Glutamatergic neuron (in vitro differentiated cells): ENCODE data around the gene KCNC4. TPM values are rescaled to one million over a fixed set of nuclear protein-coding genes. Genes with fewer than 3 reads are reported as not detected.

Source experiments
- DNase-seq: peaks from one replicate; pipeline ENCODE4 v3.0.0; 2022
- H3K27ac Mint-ChIP-seq: one replicate; pipeline ENCODE4 v1.8.0; 2020; ENCODE audit warnings: mild to moderate bottlenecking, mixed read lengths, inconsistent platforms; ENCODE audit not compliant: unreplicated experiment
- H3K27me3 Mint-ChIP-seq: one replicate; pipeline ENCODE4 v1.8.0; 2020; ENCODE audit warnings: mild to moderate bottlenecking, moderate library complexity, mixed read lengths, inconsistent platforms; ENCODE audit not compliant: unreplicated experiment
- H3K36me3 Mint-ChIP-seq: one replicate; pipeline ENCODE4 v1.8.0; 2020; ENCODE audit warnings: mild to moderate bottlenecking, mixed read lengths, inconsistent platforms; ENCODE audit not compliant: unreplicated experiment
- H3K4me1 Mint-ChIP-seq: one replicate; pipeline ENCODE4 v1.8.0; 2020; ENCODE audit warnings: mild to moderate bottlenecking, low read depth, mixed read lengths, inconsistent platforms; ENCODE audit not compliant: unreplicated experiment
- H3K4me3 Mint-ChIP-seq: one replicate; pipeline ENCODE4 v1.8.0; 2020; ENCODE audit warnings: mild to moderate bottlenecking, mixed read lengths, inconsistent platforms; ENCODE audit not compliant: unreplicated experiment
- H3K9me3 Mint-ChIP-seq: one replicate; pipeline ENCODE4 v1.8.0; 2020; ENCODE audit warnings: mild to moderate bottlenecking, moderate library complexity, mixed read lengths, inconsistent platforms; ENCODE audit not compliant: unreplicated experiment
- total RNA-seq: library from RNA; stranded (reverse); fragmentation: NEBNext Ultra II Directional; extraction: Animal tissue kit (Norgen Biotek cat#: 25700); gene quantifications from one replicate; pipeline ENCODE4 v1.2.1, GENCODE V29; 2021; ENCODE audit not compliant: unreplicated experiment
- TF ChIP-seq, protein P1 (sequence below): fragments of 200-600 bp; sonication (generic); IDR thresholded peaks from one replicate; pipeline ENCODE4 v1.5.0; 2021; ENCODE audit not compliant: partially characterized antibody, unreplicated experiment

The KCNC4 gene
- total RNA-seq, 1 donor from 2014 or later, result 9.7 TPM

DNA sequence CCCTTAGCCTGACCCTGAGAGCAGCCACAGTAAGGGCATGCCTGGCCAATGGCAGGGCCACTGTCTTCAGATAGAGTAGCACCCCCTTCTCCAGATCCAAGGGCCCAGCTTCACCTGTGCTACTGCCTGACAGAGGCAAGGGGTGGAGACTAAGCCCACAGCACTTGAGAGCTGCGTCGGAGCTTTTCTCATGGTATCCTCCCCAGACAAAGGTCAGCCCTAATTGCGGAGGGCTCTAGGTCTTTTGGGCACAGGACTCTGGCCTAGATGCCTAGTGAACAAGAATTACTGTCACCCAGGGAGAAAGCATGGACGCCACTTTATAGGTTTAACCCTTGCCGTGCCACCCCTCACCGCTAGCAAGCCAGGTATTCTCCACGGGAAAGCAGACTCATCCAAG, 15.1 kb downstream of the KCNC4 start:
- H3K4me3 Mint-ChIP-seq, result no peak overlapping the region
- H3K27me3 Mint-ChIP-seq, result peaks cover 14% of the 10 kb centered on the region
- TF ChIP-seq, protein P1, sequence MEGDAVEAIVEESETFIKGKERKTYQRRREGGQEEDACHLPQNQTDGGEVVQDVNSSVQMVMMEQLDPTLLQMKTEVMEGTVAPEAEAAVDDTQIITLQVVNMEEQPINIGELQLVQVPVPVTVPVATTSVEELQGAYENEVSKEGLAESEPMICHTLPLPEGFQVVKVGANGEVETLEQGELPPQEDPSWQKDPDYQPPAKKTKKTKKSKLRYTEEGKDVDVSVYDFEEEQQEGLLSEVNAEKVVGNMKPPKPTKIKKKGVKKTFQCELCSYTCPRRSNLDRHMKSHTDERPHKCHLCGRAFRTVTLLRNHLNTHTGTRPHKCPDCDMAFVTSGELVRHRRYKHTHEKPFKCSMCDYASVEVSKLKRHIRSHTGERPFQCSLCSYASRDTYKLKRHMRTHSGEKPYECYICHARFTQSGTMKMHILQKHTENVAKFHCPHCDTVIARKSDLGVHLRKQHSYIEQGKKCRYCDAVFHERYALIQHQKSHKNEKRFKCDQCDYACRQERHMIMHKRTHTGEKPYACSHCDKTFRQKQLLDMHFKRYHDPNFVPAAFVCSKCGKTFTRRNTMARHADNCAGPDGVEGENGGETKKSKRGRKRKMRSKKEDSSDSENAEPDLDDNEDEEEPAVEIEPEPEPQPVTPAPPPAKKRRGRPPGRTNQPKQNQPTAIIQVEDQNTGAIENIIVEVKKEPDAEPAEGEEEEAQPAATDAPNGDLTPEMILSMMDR, result no peak
- no peaks in the 10 kb centered on the region for H3K36me3 Mint-ChIP-seq
- H3K9me3 Mint-ChIP-seq, result no peaks in the 10 kb centered on the region
- no peaks in the 10 kb centered on the region for H3K4me1 Mint-ChIP-seq
- no peak for DNase-seq
- H3K27ac Mint-ChIP-seq, result no peak overlapping the region

DNA sequence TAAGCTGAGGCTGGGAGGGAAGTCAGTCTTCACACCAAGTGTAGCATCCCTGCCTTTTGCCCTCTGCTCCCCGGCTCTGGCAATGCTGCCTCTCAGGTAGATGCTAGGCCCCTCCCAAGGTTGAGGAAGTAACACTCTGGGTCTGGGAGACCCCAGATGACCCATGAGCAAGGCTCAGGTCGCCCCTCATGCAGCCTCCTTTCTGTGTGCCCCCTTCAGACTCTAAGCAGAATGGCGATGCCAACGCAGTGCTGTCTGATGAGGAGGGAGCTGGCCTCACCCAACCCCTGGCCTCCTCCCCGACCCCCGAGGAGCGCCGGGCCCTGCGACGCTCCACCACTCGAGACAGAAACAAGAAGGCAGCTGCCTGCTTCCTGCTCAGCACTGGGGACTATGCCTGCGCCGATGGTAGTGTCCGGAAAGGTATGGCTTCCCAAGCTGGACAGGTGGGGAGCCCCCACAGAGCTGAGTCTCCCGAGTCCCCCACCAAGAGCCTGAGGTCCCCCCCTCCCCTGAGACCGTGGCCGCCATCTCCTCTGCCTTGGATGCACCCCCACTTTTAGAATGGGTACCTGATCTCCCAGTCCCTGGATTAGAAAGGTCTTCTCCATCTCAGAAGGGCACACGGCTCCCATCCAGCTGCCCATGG, 15.8 kb downstream of the KCNC4 start:
- H3K4me3 Mint-ChIP-seq, result no peak overlapping the region
- no peaks in the 10 kb centered on the region for H3K4me1 Mint-ChIP-seq
- peaks cover 14% of the 10 kb centered on the region for H3K27me3 Mint-ChIP-seq
- H3K36me3 Mint-ChIP-seq, result no peaks in the 10 kb centered on the region
- TF ChIP-seq, protein P1, result no peak
- H3K9me3 Mint-ChIP-seq, result no peaks in the 10 kb centered on the region
- no peak for DNase-seq
- no peak overlapping the region for H3K27ac Mint-ChIP-seq

DNA sequence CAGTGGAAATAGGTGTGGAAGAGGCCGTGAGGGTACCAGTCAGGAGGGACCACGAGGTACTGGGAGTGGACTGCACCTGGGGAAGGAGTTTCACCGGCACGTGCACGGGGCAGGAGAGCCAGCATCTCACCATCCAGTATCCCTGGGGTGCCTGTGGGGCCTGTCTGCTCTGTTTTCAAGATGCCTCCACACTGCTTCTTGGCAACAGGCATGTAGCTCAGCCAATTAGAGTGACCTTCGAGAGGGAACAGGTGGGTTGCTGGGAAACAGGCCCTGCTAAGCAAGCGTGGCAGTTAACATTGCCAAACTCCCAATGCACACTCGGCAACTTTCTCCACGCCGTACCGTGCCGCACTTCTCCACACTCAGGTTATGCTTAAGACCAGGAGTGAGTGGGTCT, 17.7 kb downstream of the KCNC4 start:
- H3K27ac Mint-ChIP-seq, result no peak overlapping the region

DNA sequence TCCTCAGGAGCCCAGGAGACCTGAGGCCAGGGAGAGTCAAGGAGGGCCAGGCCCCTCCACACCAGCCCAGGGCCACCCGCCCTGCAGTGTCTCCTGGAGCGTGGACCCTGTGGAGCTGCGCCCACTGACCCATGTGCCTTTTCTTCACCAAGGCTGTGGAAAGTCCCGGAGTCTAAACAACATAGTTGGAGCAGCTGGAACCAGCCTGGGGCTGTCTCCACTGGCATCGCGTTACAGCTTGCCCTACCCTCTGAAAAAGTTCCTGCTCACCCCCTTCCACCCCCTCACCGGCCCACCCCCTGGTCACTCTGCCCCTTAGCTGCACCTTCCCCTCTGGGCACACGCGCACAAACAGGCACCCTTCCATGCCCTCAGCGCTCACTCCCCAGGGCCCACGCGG, 18.3 kb downstream of the KCNC4 start:
- Mint-ChIP-seq H3K27ac (no peak overlapping the region), H3K9me3 (peaks cover 2% of the 10 kb centered on the region), H3K27me3 (peaks cover 12% of the 10 kb centered on the region), H3K4me1 (no peaks in the 10 kb centered on the region), H3K36me3 (peaks cover 6% of the 10 kb centered on the region), H3K4me3 (no peak overlapping the region)
- DNase-seq, result no peak
- TF ChIP-seq, protein P1, result no peak

More for the DNA sequence above, 17.7 kb downstream of the KCNC4 start:
- DNase-seq, result no peak
- Mint-ChIP-seq H3K4me1 (no peaks in the 10 kb centered on the region), H3K27me3 (peaks cover 14% of the 10 kb centered on the region), H3K36me3 (peaks cover 3% of the 10 kb centered on the region), H3K9me3 (no peaks in the 10 kb centered on the region), H3K4me3 (no peak overlapping the region)
- TF ChIP-seq, protein P1, result no peak

DNA sequence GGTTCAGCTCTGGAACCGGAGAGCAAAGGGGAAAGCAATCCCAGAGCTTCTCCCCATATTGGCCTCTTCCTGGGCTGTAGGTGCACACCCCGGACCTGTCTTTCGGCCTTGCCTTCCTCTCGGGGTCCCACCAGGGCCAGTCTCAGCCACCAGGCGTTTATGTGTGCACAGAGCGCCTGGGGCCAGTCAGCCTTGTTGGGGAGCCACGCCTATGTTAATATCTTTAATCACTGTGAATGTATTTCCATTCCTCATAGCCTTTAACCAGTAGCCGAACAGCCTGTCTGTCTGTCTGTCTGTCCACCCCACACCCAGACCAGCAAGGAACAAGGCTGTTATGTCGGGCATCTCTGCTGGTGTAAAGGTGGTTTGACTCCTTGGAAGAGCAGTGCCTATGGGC, 18.8 kb downstream of the KCNC4 start:
- Mint-ChIP-seq H3K27ac (no peak overlapping the region), H3K9me3 (peaks cover 3% of the 10 kb centered on the region), H3K27me3 (peaks cover 16% of the 10 kb centered on the region), H3K36me3 (peaks cover 10% of the 10 kb centered on the region), H3K4me1 (peaks cover 2% of the 10 kb centered on the region), H3K4me3 (no peak overlapping the region)
- DNase-seq, result no peak
- TF ChIP-seq, protein P1, result no peak
